ENCODE data around the gene MICU2. TPM values are rescaled to one million over a fixed set of nuclear protein-coding genes. Genes with fewer than 3 reads are reported as not detected.

Gene MICU2
- total RNA-seq, 2 experiments from 2014 or later = 37.5 to 51.3 TPM

- Histone ChIP-seq H3K36me3 (ENCODE audit: insufficient read depth, low read length) (no peaks in the 10 kb centered on the region; the same call in 1 of the 2 replicates), H3K27ac (ENCODE audit: low read depth, low read length, poor library complexity, severe bottlenecking) (no peak overlapping the region), H2AFZ (ENCODE audit: low read length) (no peak overlapping the region), H3K4me1 (ENCODE audit: insufficient read depth, low read length, poor library complexity, severe bottlenecking) (no peaks in the 10 kb centered on the region), H3K4me2 (ENCODE audit: low read length) (no peak overlapping the region), H3K79me2 (ENCODE audit: insufficient read depth, low read depth, low read length) (no peaks in the 10 kb centered on the region), H4K20me1 (ENCODE audit: insufficient read depth, low read length) (no peaks in the 10 kb centered on the region), H3K9me3 (ENCODE audit: low read length) (no peaks in the 10 kb centered on the region), H3K4me3 (ENCODE audit: low read depth, low read length, poor library complexity, severe bottlenecking) (no peak overlapping the region), H3K9me2 (ENCODE audit: insufficient read depth, low read length) (no peaks in the 10 kb centered on the region)
- intact Hi-C loops (cut with micrococcal nuclease; ENCODE audit: unreplicated experiment) = no loop called here
- ChIA-PET POLR2A (no interaction called here), CTCF (ENCODE audit: unreplicated experiment) (no interaction called here)
- no peak for DNase-seq (ENCODE audit: low spot score)
- TF ChIP-seq EZH2phosphoT487 (IDR thresholded peaks at IDR 0.05; ENCODE audit: borderline replicate concordance, low read depth, low read length) (no peak), CTCF (conservative IDR thresholded peaks at IDR 0.05; ENCODE audit: low read length) (no peak)
- no TSS peak for BruUV-seq (replicated peaks)
Measured at GRCh38 chr13:21528616-21529015, 75.4 kb downstream of the MICU2 start.

GRCh38 chr13:21526707-21527540 is 77.0 kb downstream of the MICU2 start:
- no peak overlapping the region for H3K4me3 ChIP-seq (ENCODE audit: low read depth, low read length, poor library complexity, severe bottlenecking)
- POLR2A ChIA-PET = interaction anchor here (0.7 to 2.2 kb wide), 3 partner anchors 9 to 1450 kb away, joined by 3 to 6 read pairs (median 3); no protein-coding TSS in a partner anchor
- TF ChIP-seq EZH2phosphoT487 (IDR thresholded peaks at IDR 0.05; ENCODE audit: borderline replicate concordance, low read depth, low read length) = no peak
- no peak for TF ChIP-seq CTCF (conservative IDR thresholded peaks at IDR 0.05; ENCODE audit: low read length)
- H3K4me2 ChIP-seq (ENCODE audit: low read length) = no peak overlapping the region
- CTCF ChIA-PET (ENCODE audit: unreplicated experiment) = no interaction called here
- H2AFZ ChIP-seq (ENCODE audit: low read length) = no peak overlapping the region
- no peak for DNase-seq (ENCODE audit: low spot score)
- no peaks in the 10 kb centered on the region for H3K9me3 ChIP-seq (ENCODE audit: low read length)
- H3K36me3 ChIP-seq (ENCODE audit: insufficient read depth, low read length) = no peaks in the 10 kb centered on the region; the same call in 1 of the 2 replicates
- intact Hi-C loops (cut with micrococcal nuclease; ENCODE audit: unreplicated experiment) = no loop called here
- BruUV-seq (replicated peaks) = no TSS peak
- no peaks in the 10 kb centered on the region for H4K20me1 ChIP-seq (ENCODE audit: insufficient read depth, low read length)
- H3K79me2 ChIP-seq (ENCODE audit: insufficient read depth, low read depth, low read length) = no peaks in the 10 kb centered on the region
- H3K27ac ChIP-seq (ENCODE audit: low read depth, low read length, poor library complexity, severe bottlenecking) = no peak overlapping the region
- H3K9me2 ChIP-seq (ENCODE audit: insufficient read depth, low read length) = no peaks in the 10 kb centered on the region
- H3K4me1 ChIP-seq (ENCODE audit: insufficient read depth, low read length, poor library complexity, severe bottlenecking) = no peaks in the 10 kb centered on the region

- CTCF ChIA-PET (ENCODE audit: unreplicated experiment) = no interaction called here
- intact Hi-C loops (cut with micrococcal nuclease; ENCODE audit: unreplicated experiment) = no loop called here
- H3K36me3 ChIP-seq (ENCODE audit: insufficient read depth, low read length) = peaks cover 13% of the 10 kb centered on the region
Measured at GRCh38 chr13:21522847-21523246, 81.1 kb downstream of the MICU2 start.

More at GRCh38 chr13:21522847-21523246, 81.1 kb downstream of the MICU2 start:
- POLR2A ChIA-PET = interaction anchor here (0.7 to 0.8 kb wide), 2 partner anchors 60 to 200 kb away, joined by 3 to 4 read pairs; no protein-coding TSS in a partner anchor
- Histone ChIP-seq H3K9me2 (ENCODE audit: insufficient read depth, low read length) (no peaks in the 10 kb centered on the region), H3K27ac (ENCODE audit: low read depth, low read length, poor library complexity, severe bottlenecking) (no peak overlapping the region), H2AFZ (ENCODE audit: low read length) (no peak overlapping the region), H3K4me3 (ENCODE audit: low read depth, low read length, poor library complexity, severe bottlenecking) (no peak overlapping the region), H3K79me2 (ENCODE audit: insufficient read depth, low read depth, low read length) (no peaks in the 10 kb centered on the region), H3K4me1 (ENCODE audit: insufficient read depth, low read length, poor library complexity, severe bottlenecking) (no peaks in the 10 kb centered on the region), H3K4me2 (ENCODE audit: low read length) (no peak overlapping the region), H4K20me1 (ENCODE audit: insufficient read depth, low read length) (no peaks in the 10 kb centered on the region), H3K9me3 (ENCODE audit: low read length) (no peaks in the 10 kb centered on the region)
- no peak for TF ChIP-seq EZH2phosphoT487 (IDR thresholded peaks at IDR 0.05; ENCODE audit: borderline replicate concordance, low read depth, low read length)
- no peak for TF ChIP-seq CTCF (conservative IDR thresholded peaks at IDR 0.05; ENCODE audit: low read length)
- no peak for DNase-seq (ENCODE audit: low spot score)
- no TSS peak for BruUV-seq (replicated peaks)

Measured in OCI-LY7 (cell line).